ENCODE data around the gene SLAMF1.
"Not testable (repeated sequence)": the region's sequence is repeated elsewhere in the genome, so short reads cannot be mapped to it uniquely, and the experiment has no call there.

The SLAMF1 gene

DNA sequence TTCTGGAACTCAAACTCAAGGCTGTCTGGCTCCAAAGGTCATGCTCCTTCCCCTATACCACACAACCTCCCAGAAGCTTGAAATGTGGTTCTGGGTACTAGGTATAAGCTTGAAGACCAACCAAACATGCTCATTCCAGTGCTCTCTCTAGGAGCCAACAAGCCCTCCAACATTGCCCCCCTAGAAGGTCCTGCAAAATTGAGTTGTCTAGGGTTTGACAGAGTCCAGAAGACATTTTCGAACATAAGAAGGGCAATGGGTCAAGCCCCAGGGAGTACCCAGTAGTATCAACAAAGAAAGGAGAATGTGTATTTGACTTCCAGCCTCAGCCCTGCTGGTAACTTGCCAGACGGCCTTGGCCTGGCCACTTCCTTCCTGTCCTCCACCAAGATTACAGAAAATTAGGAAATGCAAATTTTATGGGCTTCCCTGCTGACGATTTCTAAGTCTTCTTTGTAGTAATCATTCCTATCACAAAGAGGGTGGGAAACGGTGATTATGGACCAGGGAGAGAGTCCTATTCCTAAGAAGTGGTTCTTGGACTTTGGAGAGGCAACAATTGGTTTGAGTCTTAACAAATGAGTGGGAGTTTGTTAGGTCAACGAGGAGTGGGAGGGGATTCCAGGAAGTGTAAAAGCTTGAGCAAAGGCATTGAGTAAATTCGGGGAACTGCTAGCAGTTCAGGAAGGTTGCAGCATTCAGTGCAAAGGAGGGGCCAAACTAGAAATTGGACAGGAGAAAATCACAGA lies 18.7 kb upstream of the SLAMF1 start:
- no peak for DNase-seq (ENCODE audit: low spot score)

DNA sequence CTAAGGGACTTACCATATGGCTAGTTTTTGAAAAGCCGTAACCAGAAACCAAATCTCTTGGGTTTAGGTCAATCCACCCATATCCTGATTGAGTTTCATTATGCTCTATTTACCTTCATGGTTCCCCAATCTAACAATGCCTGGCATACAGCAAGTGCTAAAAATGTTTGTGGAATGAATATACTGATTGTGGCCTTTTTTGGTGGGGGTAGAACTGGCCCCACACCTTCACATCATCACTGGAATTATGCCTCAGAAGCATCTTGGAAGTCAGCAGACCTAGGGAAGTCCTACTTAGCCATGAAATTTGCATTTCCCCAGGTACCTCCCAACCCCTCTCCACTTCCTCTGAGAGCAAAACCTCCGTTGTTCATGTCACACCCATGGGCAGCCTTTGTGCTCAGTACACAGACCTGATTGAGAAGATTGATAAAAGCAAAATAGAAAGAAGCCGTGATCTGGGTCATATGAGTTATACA lies 17.8 kb upstream of the SLAMF1 start:
- DNase-seq (ENCODE audit: low spot score) = no peak

DNA sequence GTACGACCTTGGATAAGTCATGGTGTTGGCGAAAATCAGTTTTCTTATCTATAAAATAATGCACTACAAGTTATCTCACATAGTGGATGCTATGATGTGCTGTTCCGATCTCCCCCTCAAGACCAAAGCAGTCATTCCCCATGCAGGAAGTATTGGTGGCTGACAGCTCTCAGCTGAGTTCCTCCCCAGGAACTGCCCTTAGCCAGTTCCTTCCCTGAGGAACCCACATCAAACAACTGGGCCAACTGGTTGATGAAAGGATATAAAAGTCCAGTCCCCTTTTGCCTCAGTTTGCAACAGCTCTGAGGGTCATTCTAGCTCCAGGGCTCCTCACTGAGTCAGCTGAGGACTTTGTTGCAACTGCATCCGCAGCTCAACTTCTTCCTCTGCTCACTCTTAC lies 16.1 kb upstream of the SLAMF1 start:
- no peak for DNase-seq (ENCODE audit: low spot score)

DNA sequence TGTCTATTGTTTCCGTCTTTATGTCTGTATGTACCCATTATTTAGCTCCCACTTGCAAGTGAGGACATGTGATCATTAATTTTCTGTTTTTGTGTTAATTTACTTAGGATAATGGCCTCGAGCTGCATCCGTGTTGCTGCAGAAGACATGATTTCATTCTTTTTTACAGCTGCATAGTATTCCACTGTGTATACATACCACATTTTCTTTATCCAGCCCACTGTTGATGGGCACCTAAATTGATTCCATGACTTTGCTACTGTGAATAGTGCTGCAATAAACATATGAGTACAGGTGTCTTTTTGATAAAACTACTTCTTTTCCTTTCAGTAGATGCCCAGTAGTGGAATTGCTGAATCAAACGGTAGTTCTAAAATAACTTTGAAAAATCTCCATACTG lies 12.7 kb upstream of the SLAMF1 start:
- DNase-seq (ENCODE audit: low spot score) = no peak

DNA sequence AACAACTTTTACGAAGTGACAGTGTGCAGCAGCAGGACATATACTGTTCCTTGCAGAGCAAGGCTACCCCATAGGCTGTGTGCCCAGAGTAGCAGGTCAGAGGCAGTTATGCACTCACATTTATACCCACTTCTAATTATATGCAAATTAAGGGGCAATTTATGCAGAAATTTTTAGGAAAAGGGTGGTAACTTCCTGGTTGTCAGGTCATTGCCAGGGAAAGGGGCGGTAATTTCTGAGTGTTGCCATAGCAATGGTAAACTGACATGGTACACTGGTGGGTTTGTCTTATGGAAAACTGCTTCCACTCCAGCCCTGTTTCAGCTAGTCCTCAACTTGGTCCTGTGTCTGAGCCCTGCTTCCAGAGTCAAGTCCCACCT lies 12.0 kb upstream of the SLAMF1 start:
- no peak for DNase-seq (ENCODE audit: low spot score)

DNA sequence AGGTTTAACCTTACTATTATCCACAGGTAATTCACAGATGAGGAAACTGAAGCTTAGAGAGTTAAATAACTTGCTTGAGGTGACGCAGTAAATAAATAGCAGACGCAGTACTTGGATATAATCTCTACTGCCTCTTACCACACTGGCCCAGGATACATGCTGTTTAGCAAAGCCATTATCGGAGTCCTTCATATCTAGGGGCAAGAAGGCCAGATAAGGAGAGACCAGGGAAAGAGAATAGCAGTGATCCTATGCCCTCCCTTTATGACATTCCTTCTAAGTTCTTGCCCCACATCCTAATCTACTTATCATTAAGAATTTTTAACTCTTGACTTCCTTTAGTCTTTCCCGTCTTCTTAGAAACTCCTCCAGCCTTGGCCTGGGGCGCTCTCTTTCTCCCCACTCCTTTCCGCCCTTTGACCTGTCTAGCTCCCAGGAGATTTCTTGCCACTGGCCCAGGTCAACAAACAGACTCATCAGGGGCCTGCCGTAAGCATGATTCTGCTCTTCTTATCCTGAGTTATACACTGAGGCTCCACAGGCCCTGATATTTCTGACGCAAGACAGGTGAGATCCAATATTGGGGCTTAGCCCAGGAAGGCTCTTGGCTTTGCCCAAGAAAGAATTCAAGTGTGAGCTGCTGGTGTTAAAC lies 11.4 kb upstream of the SLAMF1 start:
- no peak for DNase-seq (ENCODE audit: low spot score)

DNA sequence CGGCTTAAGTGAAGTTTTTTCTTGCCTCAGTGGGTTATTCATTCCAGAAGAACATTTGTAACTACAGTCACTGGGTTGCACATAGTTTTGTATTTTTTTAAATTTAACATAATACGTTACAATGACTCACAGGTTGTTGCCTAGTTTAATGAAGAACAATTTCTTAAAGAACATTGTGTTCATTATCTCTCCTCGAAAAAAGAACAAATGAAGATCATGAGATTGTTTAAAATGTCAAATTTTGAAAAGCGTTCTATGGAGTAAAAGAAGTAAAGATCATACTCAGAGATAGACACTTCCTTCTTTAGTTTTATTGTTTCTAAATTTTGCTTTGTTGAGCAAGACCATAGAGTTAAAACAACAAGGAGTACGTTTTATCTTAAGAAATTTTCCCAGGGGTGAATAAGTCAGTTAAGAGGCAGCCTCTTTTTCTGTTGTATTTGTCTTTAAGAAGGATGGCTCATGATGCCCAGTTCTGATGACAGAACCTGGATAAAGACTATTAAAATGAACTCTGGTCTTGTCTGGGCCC lies 10.5 kb upstream of the SLAMF1 start:
- DNase-seq (ENCODE audit: low spot score) = no peak

DNA sequence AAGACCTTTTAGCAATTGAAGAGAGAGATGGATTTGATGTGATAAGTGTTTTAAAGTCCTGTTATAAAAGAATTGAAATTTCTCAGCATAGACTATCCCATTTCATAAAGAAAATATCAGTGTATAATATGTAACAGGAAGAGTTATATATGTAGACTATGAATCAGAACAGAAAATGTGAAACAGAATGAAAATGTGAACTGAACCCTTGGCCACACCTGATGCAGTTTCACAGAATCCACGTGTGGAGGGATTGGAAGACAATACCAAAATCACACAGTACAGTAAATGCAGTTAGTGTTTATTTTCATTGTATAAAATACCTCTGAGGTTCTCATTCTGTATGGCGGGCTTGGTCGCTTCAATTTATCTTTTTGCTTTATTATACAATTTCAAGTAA lies 9.9 kb upstream of the SLAMF1 start:
- DNase-seq (ENCODE audit: low spot score) = no peak

DNA sequence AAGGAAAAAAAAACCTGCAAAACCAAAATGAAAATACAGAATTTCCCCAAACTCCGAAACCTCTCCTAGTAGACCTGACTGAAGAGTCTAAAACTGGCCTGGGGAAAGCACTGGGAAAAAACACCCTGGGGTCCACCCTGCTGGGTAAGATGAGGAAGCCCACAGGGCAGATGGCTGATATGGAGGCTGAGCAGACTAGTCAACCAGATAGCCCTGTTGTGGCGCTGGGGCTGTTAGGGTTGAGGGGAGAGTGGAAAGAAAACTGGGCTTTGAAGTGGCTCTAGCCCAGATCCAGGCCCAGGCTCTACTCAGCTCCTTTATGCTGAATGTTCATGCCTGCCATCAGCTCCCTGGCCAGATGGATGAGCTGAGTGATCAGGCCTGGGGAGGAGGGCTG lies 6.8 kb upstream of the SLAMF1 start:
- no peak for DNase-seq (ENCODE audit: low spot score)

DNA sequence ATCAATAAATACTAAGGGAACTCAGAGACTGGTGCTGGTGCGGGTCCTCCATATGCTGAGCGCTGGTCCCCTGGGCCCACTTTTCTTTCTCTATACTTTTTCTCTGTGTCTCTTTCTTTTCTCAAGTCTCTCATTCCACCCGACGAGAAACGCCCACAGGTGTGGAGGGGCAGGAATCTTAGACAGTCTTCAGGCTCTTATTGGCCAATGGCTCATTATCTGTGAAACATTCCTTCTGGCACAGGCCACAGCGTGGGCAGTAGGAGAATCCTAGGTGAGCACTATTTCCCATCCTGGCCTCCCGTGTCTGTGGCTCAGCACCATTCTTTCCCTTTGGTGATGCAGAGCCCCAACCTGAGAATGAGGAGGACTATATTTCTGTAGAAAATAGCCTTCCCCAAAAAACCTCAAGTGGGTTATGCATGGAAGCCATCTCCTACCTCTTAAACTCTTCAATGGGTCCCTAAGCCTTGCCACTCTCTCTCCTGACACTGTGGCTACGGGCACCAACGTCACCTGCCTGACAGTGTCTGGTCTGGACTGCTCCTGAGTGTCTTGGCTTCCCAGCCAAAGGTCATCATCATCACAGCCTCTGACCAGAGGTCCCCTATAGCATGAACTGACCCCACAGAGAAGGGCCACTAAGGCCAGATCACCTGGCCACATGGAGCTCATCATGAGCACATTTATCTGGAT lies 6.2 kb upstream of the SLAMF1 start:
- no peak for DNase-seq (ENCODE audit: low spot score)

DNA sequence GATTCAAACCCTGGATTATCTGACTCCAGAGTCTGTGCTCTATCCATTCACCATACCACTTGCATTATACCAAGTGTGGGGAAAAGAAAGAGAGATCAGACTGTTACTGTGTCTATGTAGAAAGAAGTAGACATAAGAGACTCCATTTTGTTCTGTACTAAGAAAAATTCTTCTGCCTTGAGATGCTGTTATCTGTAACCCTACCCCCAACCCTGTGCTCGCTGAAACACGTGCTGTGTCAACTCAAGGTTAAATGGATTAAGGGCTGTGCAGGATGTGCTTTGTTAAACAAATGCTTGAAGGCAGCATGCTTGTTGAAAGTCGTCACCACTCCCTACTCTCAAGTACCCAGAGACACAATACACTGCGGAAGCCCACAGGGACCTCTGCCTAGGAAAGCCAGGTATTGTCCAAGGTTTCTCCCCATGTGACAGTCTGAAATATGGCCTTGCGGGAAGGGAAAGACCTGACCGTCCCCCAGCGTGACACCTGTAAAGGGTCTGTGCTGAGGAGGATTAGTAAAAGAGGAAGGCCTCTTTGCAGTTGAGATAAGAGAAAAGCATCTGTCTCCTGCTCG lies 5.3 kb upstream of the SLAMF1 start:
- DNase-seq (ENCODE audit: low spot score) = not testable (repeated sequence)

DNA sequence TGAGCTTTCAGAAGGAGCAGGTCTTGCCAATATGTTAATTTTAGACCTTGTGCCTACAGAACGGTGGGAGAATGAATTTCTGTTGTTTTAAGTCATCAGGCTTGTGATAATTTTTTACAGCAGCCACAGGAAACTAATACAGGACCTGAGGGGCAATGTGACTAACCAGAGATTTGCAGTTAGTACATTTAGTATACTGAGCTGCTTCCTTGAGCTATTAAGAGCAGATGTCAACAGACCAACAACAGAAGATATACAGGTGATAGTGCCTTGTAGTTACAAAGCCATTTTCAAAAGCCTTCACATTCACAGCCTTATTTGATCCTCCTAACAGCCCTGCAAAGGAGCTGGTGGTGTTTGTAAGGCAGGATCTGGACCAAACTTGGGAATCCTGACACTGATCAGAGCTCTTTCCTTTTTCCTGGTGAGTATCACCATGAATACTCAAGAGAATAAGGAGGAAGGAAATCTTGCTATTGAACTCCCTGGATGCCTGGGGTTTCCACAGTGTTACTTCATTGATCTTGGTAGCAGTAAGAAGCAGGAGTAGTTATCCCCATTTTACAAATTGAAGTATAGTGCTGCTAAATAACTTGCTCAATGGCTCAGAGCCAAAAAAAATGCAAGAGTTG lies 4.7 kb upstream of the SLAMF1 start:
- no peak for DNase-seq (ENCODE audit: low spot score)

DNA sequence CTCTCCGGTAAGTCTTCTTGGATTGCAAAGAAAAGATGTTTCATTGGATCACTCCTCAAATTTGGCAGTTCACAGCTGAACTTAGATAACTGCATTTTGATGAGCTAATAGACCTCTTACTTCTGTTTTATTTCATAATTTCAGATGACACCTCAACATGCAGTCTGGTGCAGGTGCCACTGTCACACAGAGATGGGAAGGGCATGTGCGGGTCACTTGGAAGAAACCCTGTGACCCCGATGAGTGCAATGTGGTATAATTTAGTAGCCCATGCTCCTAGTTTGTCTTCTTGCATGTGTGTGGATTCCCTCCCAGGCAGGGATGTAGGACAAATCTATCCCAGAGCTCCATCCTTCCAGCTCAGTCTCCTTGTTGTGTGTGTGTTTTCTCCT lies 481 bp upstream of the SLAMF1 start:
- DNase-seq (ENCODE audit: low spot score) = no peak

DNA sequence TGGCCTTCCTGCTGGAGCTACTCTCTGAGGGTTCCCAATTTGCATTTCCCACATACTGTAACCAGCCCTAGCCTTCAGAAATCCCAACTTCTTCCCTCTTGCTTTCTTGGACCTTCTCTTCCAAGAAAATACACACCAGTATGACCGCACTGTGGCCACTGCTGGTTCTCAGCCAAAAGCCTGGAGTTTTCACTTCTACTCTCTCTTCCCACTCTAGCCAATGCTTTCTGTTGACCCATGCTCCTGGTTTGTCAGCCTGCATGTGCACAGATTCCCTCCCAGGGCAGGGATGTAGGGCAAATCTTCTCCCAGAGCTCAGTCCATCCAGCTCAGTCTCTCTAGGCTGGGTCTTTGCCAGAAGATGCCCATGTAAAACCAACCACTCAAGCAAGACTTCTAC lies 664 bp downstream of the SLAMF1 start:
- no peak for DNase-seq (ENCODE audit: low spot score)

DNA sequence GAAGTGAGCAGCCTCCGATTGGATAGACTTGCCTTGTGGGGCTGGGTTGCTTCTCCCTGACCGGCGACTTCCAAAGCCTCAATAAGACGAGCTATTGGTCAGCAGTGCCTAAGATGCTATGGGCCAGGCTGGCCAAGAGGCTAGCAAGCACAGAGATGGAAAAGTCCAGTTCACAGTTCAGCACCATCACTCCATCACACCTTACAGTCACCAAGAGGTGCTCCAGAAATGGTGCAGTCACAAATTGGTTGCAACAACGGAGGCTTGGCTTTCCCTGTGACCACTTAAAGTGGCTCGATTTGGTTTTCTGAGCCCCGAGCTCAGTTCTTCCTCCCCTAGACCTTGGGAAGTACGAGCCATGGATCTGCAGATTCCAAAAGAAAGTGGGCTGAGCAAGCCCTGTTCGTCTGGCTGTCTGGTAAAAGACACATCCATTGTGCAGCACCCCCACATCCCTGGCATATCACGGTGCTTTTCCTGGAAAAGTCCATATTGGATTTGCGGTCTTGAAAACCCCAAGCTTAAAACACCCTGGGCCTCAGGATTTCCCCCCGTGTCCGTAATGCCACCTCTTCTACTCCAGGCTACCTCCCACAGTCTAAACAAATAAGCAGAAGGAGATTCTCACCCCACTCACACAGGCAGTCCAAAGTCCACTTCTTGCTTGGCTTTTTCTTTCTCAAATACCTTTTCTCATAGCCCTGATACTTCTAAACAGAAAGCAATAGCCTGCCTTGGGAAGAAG lies 1.3 kb downstream of the SLAMF1 start:
- no peak for DNase-seq (ENCODE audit: low spot score)

DNA sequence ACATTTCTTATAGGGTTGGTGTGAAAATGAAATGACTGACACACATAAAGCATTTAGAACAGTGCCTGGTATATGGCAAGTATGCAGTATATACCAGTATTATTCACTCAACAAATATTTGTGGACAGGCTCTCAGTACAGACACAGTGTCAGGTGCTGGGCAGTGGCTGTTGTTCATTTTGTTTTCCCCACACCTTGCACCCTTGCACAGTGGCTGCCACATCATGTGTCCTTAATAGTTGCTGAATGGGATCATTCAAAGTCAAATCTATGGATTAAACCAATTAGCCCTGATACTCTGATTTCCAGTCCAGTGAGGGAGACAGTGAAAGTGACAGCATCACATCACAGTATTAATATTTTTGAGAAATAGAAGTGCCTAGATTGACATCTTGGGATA lies 2.4 kb downstream of the SLAMF1 start:
- no peak for DNase-seq (ENCODE audit: low spot score)

DNA sequence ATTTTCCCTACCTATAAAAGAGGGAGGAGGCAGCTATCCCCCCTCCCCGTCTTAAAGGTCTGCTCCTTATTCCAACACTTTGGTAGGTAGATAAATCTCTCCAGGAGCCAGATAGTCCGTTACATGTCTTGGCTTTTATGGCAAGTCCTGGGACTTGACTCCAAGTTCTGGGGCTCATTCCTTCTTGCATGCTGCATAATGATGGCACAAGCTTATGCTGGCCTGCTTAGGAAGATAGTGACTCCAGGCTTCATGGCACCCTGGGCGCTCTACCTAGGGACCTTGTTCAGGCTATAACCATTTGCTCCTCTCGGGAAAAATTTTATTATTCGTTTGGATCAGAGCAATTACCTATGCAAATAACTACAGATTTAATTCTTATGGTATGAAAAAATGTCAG lies 3.7 kb downstream of the SLAMF1 start:
- DNase-seq (ENCODE audit: low spot score) = no peak

DNA sequence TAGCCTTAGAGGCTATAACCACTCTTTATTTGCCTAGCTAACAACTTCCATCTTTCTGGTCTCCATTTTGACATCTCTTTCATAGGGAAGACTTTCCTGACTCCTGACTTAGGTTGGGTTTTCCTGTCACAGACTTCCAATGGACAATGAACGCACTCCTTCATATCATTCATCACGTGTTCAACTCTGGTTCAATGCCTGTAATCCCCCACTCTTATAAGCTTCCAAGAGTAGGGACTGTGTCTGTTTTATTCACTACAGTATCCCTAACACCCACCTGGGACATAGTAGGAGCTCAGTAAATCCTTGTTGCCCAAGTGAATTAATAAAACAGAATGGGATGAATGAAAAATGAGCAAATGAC lies 4.6 kb downstream of the SLAMF1 start:
- no peak for DNase-seq (ENCODE audit: low spot score)

DNA sequence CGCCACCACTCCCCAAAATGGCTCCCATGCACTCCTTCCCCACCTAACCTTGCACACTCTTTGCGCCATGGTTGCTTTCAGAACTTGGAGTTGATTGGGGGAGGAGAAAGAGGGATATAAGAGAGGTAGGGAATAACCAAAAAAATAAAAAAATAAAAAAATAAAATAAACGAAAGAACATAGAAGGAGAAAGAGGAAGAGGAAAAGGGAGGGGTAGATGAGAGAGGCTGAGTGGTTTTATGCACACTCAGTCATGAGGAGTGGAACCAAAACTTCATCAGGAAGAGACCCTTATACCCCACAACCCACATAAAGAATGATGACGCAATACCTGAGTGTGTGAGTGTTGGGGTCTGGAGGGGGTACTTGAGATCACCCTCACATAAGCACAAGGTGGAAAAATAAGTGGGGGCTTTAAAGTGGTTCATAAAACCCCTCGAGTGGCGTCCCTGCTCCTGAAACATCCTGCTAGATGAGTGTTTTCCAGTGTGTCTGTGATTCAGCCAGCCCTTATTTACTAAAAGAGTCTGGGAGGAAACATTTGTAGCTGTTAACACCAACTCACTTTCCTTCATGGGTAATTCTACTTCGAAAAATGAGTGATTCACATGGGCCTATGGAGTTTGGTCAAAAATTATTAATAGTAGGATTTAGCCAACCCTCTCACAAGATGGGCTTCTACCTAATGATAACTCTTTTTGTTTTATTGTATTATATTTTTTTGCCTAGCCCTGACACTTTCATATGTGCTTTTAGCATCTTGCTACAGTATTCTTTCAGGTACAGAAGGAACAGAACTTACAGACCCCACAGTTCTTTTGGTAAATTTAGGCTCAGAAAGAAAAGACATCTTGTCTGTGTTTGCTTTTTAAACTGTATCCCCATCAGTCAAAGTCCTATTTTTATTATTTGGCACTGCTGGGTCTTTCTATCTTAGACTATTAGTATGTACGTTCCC lies 5.2 kb downstream of the SLAMF1 start:
- DNase-seq (ENCODE audit: low spot score) = no peak

DNA sequence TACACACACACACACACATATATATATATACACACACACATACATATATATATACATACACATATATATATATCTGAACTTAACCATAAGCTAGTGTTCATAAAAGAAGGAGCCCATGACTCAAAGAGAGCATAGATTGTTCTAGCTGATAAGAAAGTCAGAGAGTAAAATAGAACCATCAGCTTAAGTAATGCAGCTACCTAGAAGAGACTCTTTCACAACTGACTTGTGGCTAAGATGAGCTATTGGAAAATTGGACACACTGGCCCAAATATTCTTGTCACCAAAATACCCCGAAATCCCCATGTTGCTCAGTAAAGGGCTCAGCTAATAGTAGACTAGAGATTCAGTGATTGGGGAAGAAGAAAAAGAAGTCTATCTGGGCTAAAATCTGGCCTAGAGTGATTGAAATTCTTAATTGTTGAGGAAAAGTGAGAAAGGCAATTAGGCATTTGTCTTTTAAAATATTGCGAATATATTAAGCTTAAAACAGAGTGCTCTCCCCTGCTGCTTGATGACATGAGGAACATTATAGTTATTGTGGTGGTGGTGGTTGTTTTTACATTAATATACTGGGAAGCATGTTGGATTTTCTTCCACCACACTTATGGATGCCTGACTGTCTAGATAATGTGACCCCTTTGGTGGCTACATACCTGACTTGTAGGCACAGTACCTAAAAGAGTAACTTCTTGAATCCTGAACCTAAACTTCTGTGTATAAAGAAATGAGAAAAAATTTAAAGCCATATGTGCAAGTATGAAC lies 6.3 kb downstream of the SLAMF1 start:
- DNase-seq (ENCODE audit: low spot score) = no peak
